Muscle of arm (tissue), 12 donors: ENCODE measurements around the gene SQSTM1. TPM values are rescaled to one million over a fixed set of nuclear protein-coding genes. Genes with fewer than 3 reads are reported as not detected.
A peak's percentile ranks its signal among the peaks of the same experiment; 100 is the strongest.

Experiments used
- DNase-seq: peaks from one replicate; pipeline ENCODE4 v3.0.0-alpha.2; 2013
- polyA plus RNA-seq, 12 donors: library from polyadenylated mRNA; unstranded; fragments of 120-200 nt; gene quantifications; one replicate each; pipeline ENCODE4 v1.2.1, GENCODE V29; 2013; ENCODE audit not compliant: insufficient read length in 12 of 12

SQSTM1 gene
- polyA plus RNA-seq, 12 donors, result 48.6 to 74.6 (median 57.9) TPM; not detected in 1

- no peak for DNase-seq
These were observed 27.9 kb upstream of the SQSTM1 start for GRCh38 chr5:179792612-179793467.

GRCh38 chr5:179793468-179794139, 27.1 kb upstream of the SQSTM1 start, which contains the start of gene LTC4S:
Gene LTC4S (plus strand): TSS chr5:179793986. CDS start chr5:179794081, 95 bp downstream.
- no peak for DNase-seq

- DNase-seq, result no peak
These were observed 26.5 kb upstream of the SQSTM1 start for GRCh38 chr5:179794171-179794570.

DNA sequence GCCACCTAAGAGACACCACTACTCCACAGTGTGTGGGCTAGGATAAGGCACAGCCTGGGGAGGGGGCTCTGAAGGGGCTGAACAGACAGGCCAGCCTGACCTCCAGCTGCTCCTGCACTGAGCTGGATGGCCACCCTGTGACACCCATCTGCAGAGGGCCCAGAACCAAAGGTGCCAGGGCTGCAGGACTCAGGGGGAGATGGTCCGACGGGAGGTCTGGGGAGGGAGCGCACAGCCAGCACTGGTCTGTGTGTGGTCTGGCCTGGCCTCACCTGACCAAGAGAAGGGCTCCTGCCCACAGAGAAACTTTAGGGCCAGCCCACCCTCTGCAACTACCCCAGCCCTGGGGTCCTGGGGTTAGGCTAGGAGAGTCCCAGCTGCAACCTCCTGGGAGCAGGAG, 26.1 kb upstream of the SQSTM1 start:
- no peak for DNase-seq

- no peak for DNase-seq
These were observed 25.4 kb upstream of the SQSTM1 start for GRCh38 chr5:179795049-179795862.

GRCh38 chr5:179795863-179796833, 24.6 kb upstream of the SQSTM1 start:
- peak; percentile 66 for DNase-seq

DNA sequence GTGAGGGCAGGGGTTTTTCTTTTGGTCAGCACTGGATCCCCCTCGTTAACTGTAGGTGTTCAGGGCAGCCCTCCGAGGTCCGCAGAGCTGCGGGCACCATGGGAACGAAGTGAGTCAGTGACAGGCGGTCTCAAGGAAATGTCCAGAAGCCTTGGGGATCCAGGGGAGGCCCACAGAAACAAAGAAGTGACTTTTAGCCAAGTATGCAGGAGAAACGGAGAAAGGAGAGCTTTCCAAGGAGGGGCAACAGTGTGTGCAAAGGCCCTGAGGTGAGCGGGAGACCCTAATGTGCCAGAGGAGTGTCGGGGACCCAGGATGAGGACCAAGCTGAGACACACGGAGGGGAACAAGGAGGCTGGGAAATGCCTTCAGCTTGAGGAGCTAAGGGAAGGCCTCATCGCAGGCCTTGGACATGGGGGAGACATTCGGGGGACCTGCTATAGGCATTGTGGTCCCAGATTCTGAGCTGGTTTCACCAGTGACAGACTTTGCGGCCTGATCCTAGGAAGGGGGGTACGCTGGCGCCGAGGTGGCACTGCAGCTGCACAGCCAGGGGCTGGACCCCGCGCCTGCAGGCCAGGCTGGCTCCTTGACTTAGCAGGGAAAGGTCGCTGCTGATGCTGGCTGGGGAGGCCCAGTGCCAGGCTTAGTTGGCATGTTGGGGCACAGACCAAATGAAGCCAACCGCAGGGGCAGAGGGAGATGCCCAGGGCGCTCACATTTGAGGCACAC, 23.7 kb upstream of the SQSTM1 start:
- DNase-seq, result no peak

DNA sequence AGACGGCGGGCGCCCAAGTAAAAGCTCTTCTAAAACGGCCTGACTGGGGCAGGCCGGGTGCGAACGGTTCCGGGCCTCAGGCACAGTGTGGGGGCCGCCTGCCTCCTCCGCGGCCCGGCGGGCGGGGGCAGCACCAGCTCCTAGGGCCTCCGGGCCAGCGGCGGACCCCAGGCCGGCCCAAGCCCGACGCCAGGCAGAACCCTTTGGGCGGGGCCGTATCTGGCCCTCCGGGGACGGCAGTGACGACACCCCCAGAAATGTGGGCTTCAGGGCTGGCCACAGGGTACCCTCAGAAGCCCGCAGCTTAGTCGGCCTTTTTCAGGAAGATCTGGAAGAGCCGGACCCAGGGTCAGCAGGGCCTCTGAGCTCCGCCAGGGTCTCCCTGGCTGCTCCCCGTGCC, 23.0 kb upstream of the SQSTM1 start:
- DNase-seq, result no peak

- DNase-seq, result no peak
These were observed 22.4 kb upstream of the SQSTM1 start for GRCh38 chr5:179798144-179798770.

GRCh38 chr5:179798771-179799643, 21.7 kb upstream of the SQSTM1 start:
- no peak for DNase-seq

GRCh38 chr5:179799644-179799973, 21.1 kb upstream of the SQSTM1 start:
- no peak for DNase-seq

DNA sequence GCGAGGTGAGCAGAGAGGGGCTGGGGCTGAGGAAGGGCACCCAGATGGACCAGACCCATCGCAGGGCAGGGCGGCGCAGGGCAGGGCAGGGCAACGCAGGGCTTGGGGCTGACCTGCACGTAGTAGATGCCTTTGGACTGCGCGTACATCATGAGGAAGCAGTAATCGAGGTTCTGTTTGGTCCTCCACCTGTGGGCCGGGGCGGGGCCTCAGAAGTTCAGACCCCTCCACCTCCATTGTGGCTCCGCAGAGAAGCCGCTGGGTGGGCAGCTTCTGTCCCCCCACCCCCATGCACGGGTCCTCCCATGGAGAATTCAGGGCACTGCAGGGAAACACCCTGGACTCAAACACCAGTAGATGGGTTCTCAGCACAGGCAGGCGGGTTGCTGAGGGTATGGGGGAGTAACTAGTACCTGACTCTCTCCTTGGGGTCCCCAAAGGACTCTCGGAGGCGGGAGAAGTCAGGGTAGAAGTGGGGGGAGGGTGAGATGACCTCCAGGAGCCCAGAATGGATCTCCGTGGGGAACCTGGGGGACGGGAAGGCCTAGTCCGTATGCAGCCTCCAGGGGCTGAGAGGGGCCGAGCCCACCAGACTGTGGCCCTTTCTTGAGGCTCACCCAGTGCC, 20.5 kb upstream of the SQSTM1 start:
- no peak for DNase-seq

DNA sequence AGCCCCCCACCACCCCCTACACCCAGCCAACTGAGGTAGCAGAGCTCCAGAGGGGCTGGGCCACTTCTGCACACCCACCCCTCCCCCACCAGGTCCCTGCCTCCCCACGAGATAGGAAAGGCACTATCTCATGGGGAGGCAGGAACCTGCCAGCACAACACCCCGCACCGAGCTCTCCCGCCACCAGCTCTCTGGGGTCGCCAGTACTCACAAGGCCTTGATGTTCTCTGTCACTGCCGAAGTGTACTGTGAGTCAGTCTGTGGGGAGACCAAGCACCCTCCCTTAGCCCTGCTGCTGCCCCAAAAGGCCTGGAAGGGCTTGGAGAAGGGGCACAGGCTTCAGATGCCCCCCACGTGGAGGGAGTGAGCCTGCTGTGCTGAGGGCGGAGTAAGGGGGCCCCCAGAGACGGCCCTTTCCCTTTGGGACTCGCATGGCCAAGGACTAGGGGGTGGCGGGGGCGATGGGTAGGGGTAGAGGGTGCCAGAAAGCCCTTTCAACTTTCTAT, 20.0 kb upstream of the SQSTM1 start:
- no peak for DNase-seq

GRCh38 chr5:179801304-179802206, 19.1 kb upstream of the SQSTM1 start:
- DNase-seq, result no peak

DNA sequence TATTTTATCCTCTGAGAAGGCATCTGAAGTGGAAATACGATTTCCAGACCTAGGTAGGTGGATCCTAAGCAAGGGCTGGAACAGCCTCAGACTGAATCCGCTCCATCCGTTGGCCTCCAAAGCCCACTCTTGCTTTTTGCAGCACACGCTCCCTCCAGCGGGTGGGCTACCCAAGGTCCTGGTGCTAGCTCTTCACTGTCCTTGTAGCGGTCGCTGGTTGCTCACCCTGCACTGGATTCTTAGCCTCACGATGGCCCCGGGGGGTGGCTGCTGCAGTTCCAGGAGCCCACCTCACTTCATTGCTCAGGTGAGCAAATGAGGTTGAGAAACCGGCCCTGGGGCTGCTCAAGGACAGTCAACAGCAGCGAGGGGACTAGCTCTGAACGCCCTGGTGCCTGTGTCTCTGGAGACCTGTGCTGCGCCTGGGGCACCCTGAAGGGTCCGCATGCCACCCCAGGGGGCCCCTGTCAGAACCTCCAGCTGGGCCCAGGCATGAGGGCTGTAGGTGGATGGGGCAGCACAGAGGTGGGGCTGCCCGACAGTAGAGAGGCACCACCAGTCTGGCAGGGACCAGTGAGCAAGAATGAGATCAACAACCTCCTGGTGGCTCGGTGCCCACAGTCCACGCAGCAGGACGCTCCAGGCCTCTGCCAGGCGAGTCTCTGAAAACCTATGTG, 18.4 kb upstream of the SQSTM1 start:
- no peak for DNase-seq

DNA sequence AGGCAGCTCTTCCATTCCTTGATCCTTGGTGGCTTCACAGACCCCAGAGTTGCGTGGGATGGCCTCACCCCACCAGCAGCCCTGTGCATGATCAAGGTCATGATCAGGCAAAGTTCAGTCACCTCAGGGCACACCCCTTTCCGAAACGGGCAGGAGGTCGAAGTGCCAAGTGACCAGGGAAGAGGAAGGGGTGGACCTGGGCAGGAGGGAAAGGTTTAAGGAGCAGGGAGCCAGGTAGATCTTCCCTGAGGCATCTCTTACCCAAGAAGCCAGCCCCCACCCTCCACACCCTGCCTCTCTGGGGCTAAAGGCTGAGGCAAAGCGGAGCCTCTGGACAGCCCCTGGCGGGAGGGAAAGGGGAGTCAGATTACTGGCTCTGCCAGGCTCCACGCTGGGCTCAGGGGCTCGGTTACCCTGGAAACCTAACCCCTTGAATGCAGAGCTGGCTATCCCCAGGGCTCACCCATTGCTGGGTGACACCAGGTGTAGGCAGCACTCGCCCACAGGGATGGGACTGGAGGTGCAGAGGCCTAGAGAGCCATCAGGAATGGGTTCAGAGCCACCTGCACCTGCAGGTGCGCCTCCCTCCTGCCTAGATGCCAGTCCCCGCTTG, 17.6 kb upstream of the SQSTM1 start:
- DNase-seq, result no peak
